ENCODE data around the gene GID8.

- no peak for TF ChIP-seq CTCF (conservative IDR thresholded peaks at IDR 0.05; ENCODE audit: low read depth, low read length)
- no peak for TF ChIP-seq EZH2 (IDR thresholded peaks at IDR 0.05; ENCODE audit: low read length, unreplicated experiment)
- TF ChIP-seq EZH2phosphoT487 (IDR thresholded peaks at IDR 0.05; ENCODE audit: borderline replicate concordance, low read length): no peak
Observed at GRCh38 chr20:62922451-62922921, 15.5 kb upstream of the GID8 start.
